Stimulated activated CD8-positive, alpha-beta memory T cell treated with anti-CD3 and anti-CD28 coated beads, Interleukin-15, amount 100 ng/mL, for 1 hour (primary cell): ENCODE results near the gene CCL17.

Experiments
- DNase-seq: peaks from one replicate; pipeline ENCODE4 v3.0.0-alpha.2; 2020; ENCODE audit warnings: low read depth

The CCL17 gene

GRCh38 chr16:57377080-57377841 is 27.3 kb upstream of the CCL17 start:
- no peak for DNase-seq

GRCh38 chr16:57379579-57379978 is 25.0 kb upstream of the CCL17 start:
- no peak for DNase-seq

GRCh38 chr16:57380671-57381462 is 23.7 kb upstream of the CCL17 start:
- no peak for DNase-seq

- no peak for DNase-seq
These were observed 22.6 kb upstream of the CCL17 start for GRCh38 chr16:57381791-57382534.

GRCh38 chr16:57382535-57383275 is 21.9 kb upstream of the CCL17 start:
- no peak for DNase-seq

GRCh38 chr16:57383276-57384247 is 21.0 kb upstream of the CCL17 start:
- DNase-seq: no peak

- DNase-seq: no peak
These were observed 20.1 kb upstream of the CCL17 start for GRCh38 chr16:57384248-57385070.

GRCh38 chr16:57385083-57385482 is 19.5 kb upstream of the CCL17 start:
- no peak for DNase-seq

GRCh38 chr16:57386381-57386951 is 18.1 kb upstream of the CCL17 start:
- DNase-seq: no peak

GRCh38 chr16:57387598-57388354 is 16.8 kb upstream of the CCL17 start:
- no peak for DNase-seq

GRCh38 chr16:57388359-57389086 is 16.0 kb upstream of the CCL17 start:
- DNase-seq: no peak

GRCh38 chr16:57389087-57389468 is 15.5 kb upstream of the CCL17 start:
- no peak for DNase-seq

- no peak for DNase-seq
These were observed 13.8 kb upstream of the CCL17 start for GRCh38 chr16:57390636-57391295.

- DNase-seq: no peak
These were observed 13.3 kb upstream of the CCL17 start for GRCh38 chr16:57391300-57391699.

- DNase-seq: no peak
These were observed 12.9 kb upstream of the CCL17 start for GRCh38 chr16:57391708-57392107.

- DNase-seq: no peak
These were observed 11.9 kb upstream of the CCL17 start for GRCh38 chr16:57392694-57393093.

- DNase-seq: no peak
These were observed 10.1 kb upstream of the CCL17 start for GRCh38 chr16:57394444-57394843.

- DNase-seq: no peak
These were observed 9.5 kb upstream of the CCL17 start for GRCh38 chr16:57395026-57395425.
